ENCODE measurements around the gene PLOD2. TPM values are rescaled to one million over a fixed set of nuclear protein-coding genes. Genes with fewer than 3 reads are reported as not detected.

Gene PLOD2
- total RNA-seq, 2 experiments from 2014 or later, result not detected

DNA sequence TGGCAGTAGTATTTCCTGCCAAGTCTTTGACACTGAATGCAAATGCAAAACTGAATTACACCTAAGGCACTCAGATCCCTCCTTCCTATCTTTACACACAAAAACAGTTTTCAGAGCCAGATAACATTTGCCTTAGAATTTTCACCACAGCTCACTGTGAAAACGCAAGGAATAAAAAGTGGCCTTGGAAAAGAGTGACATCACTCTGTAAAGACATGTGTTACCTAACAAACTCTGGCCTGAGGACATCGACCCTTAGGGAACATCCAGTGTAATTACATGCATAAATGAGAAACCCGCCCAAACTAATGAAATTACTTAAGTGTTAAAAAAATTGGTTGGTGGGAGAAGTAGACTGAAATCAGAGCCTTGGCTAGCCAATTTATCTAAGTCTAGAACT, 88.9 kb downstream of the PLOD2 start:
- Histone ChIP-seq H3K4me3 (ENCODE audit: low read length) (no peak overlapping the region), H3K36me3 (ENCODE audit: insufficient read depth, low read length) (no peaks in the 10 kb centered on the region), H3K9me3 (ENCODE audit: control insufficient read depth in 1 of 2, insufficient read depth in 1 of 2, low read length in 2 of 2) (no peaks in the 10 kb centered on the region), H3K27ac (ENCODE audit: low read depth in 1 of 2, low read length in 2 of 2) (no peak overlapping the region), H3K4me1 (ENCODE audit: insufficient read depth, low read length) (no peaks in the 10 kb centered on the region), H3K27me3 (ENCODE audit: control insufficient read depth in 1 of 2, insufficient read depth in 2 of 2, low read length in 2 of 2) (no peaks in the 10 kb centered on the region)
- ChIA-PET POLR2A (no interaction called here), CTCF (no interaction called here)
- Mint-ChIP-seq H3K4me3 (no peak overlapping the region), H3K36me3 (ENCODE audit: low read depth) (no peaks in the 10 kb centered on the region), H3K27me3 (no peaks in the 10 kb centered on the region), H3K4me1 (ENCODE audit: low read depth) (no peaks in the 10 kb centered on the region), H3K9me3 (no peaks in the 10 kb centered on the region), H3K27ac (no peak overlapping the region)
- no peak for ATAC-seq (ENCODE audit: poor library complexity)
- intact Hi-C loops (cut with DNase I, micrococcal nuclease), result no loop called here
- no peak for TF ChIP-seq CTCF (IDR thresholded peaks at IDR 0.05)
- no peak for DNase-seq

- no peaks in the 10 kb centered on the region for H3K4me1 Mint-ChIP-seq (ENCODE audit: low read depth)
- no peaks in the 10 kb centered on the region for H3K4me1 ChIP-seq (ENCODE audit: insufficient read depth, low read length)
- no peak for TF ChIP-seq CTCF (IDR thresholded peaks at IDR 0.05)
- ChIA-PET POLR2A (no interaction called here), CTCF (no interaction called here)
- no peaks in the 10 kb centered on the region for H3K9me3 ChIP-seq (ENCODE audit: control insufficient read depth in 1 of 2, insufficient read depth in 1 of 2, low read length in 2 of 2)
- H3K9me3 Mint-ChIP-seq, result no peaks in the 10 kb centered on the region
- no peak for ATAC-seq (ENCODE audit: poor library complexity)
- H3K27me3 Mint-ChIP-seq, result no peaks in the 10 kb centered on the region
- H3K27ac Mint-ChIP-seq, result no peak overlapping the region
- H3K4me3 ChIP-seq (ENCODE audit: low read length), result no peak overlapping the region
- H3K27ac ChIP-seq (ENCODE audit: low read depth in 1 of 2, low read length in 2 of 2), result no peak overlapping the region
- no peaks in the 10 kb centered on the region for H3K36me3 Mint-ChIP-seq (ENCODE audit: low read depth)
- no peak for DNase-seq
- no peaks in the 10 kb centered on the region for H3K27me3 ChIP-seq (ENCODE audit: control insufficient read depth in 1 of 2, insufficient read depth in 2 of 2, low read length in 2 of 2)
- intact Hi-C loops (cut with DNase I, micrococcal nuclease), result no loop called here
- no peaks in the 10 kb centered on the region for H3K36me3 ChIP-seq (ENCODE audit: insufficient read depth, low read length)
- H3K4me3 Mint-ChIP-seq, result no peak overlapping the region
Measured at GRCh38 chr3:146071632-146072031, 89.4 kb downstream of the PLOD2 start.

DNA sequence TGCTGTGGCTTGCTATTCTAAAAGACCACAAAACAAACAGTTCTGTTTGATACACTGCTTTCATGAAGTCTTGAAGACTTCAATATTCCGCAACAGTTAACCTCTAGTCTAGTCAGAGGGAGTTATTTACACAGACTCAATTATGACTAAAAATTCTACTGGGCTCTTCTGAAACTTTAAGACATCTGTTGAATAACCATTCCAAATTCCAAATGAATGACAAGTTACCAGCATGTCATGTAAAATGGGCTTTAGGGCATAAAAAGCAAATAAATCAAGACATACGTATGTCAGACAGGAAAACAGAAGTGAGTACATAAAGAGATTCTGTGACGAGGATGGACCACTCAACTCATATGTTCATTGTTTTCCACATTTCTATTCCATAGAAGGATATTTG, 93.9 kb downstream of the PLOD2 start:
- Mint-ChIP-seq H3K9me3 (no peaks in the 10 kb centered on the region), H3K36me3 (ENCODE audit: low read depth) (no peaks in the 10 kb centered on the region), H3K4me1 (ENCODE audit: low read depth) (no peaks in the 10 kb centered on the region), H3K27ac (no peak overlapping the region), H3K27me3 (no peaks in the 10 kb centered on the region), H3K4me3 (no peak overlapping the region)
- H3K4me3 ChIP-seq (ENCODE audit: low read length), result no peak overlapping the region
- no peaks in the 10 kb centered on the region for H3K9me3 ChIP-seq (ENCODE audit: control insufficient read depth in 1 of 2, insufficient read depth in 1 of 2, low read length in 2 of 2)
- POLR2A ChIA-PET, result no interaction called here
- CTCF ChIA-PET, result no interaction called here
- ATAC-seq (ENCODE audit: poor library complexity) (no peak), DNase-seq (no peak)
- no peaks in the 10 kb centered on the region for H3K27me3 ChIP-seq (ENCODE audit: control insufficient read depth in 1 of 2, insufficient read depth in 2 of 2, low read length in 2 of 2)
- intact Hi-C loops (cut with DNase I, micrococcal nuclease), result loop anchor here in 1 of 2 experiments (5.0 kb wide), 1 partner anchor 515 kb away; no protein-coding TSS in a partner anchor
- H3K27ac ChIP-seq (ENCODE audit: low read depth in 1 of 2, low read length in 2 of 2), result no peak overlapping the region
- no peaks in the 10 kb centered on the region for H3K36me3 ChIP-seq (ENCODE audit: insufficient read depth, low read length)
- no peaks in the 10 kb centered on the region for H3K4me1 ChIP-seq (ENCODE audit: insufficient read depth, low read length)
- no peak for TF ChIP-seq CTCF (IDR thresholded peaks at IDR 0.05)
